K562 (cell line): ENCODE data around the gene CYP2B6. TPM values are rescaled to one million over a fixed set of nuclear protein-coding genes. Genes with fewer than 3 reads are reported as not detected.

ENCODE experiments used
- ATAC-seq: fragments of 200-7000 bp; cut with Tn5 transposase; 3 replicates; pipeline ENCODE4 v1.9.1; 2020; ENCODE audit warnings: moderate library complexity
- BruUV-seq: library from RNA; stranded (reverse); fragments of 400-500 nt; replicated peaks from 2 replicates; lab custom pipeline; 2021; lab: Mats Ljungman, UMichigan
- CTCF ChIA-PET: fragments of 300-600 bp; formaldehyde crosslinking; extraction: SDS; loops from one replicate; lab custom pipeline; 2021; ENCODE audit warnings: low intra/inter-chr PET ratio; lab: Yijun Ruan, JAX
- POLR2A ChIA-PET: fragments of 300-600, 350-650 bp; sonication (Branson Sonifier 250); formaldehyde crosslinking; extraction: SDS; loops from one replicate; lab custom pipeline; 2021; ENCODE audit warnings: antibody characterized with exemption, inconsistent platforms; lab: Yijun Ruan, JAX
- DNase-seq, 4 experiments: peaks; one replicate each; pipeline versions ENCODE4 v3.0.0 to v3.0.0-alpha.2; 2011 to 2018; ENCODE audit warnings: low spot score in 3 of 4, mixed read lengths in 3 of 4; ENCODE audit errors: extremely low read depth in 1 of 4
- FAIRE-seq: peaks from 2 replicates; lab custom pipeline; 2011; peaks lifted over from hg19 to GRCh38; lab: Jason Lieb, UNC
- H2AFZ ChIP-seq: 2 replicates; pipeline ENCODE4 v1.6.0; 2011; ENCODE audit warnings: low read depth, low read length, control low read depth, inconsistent platforms
- H3K27ac ChIP-seq: fragments of 200-600 bp; 3 replicates; pipeline ENCODE4 v1.8.0; 2011; ENCODE audit warnings: low read depth, mild to moderate bottlenecking, control low read depth, inconsistent platforms, low read length, moderate library complexity, mixed read lengths; ENCODE audit errors: extremely low read depth
- H3K27me3 ChIP-seq, 2 experiments: fragments of 300-600 bp in 1 of 2; 2 replicates in 1 of 2; 3 replicates in 1 of 2; pipeline versions ENCODE4 v1.6.0 to v1.8.0; 2011; ENCODE audit warnings: inconsistent platforms in 2 of 2, low read length in 2 of 2, mild to moderate bottlenecking in 1 of 2, mixed read lengths in 1 of 2, moderate library complexity in 1 of 2; ENCODE audit not compliant: control insufficient read depth in 2 of 2, insufficient read depth in 2 of 2
- H3K36me3 ChIP-seq: fragments of 300-600 bp; 3 replicates; pipeline ENCODE4 v1.8.0; 2011; ENCODE audit warnings: mild to moderate bottlenecking, low read length, inconsistent platforms; ENCODE audit not compliant: control insufficient read depth, insufficient read depth
- H3K4me1 ChIP-seq, 2 experiments: fragments of 200-600 bp in 1 of 2; replicated peaks in 1 of 2; 2 replicates in 1 of 2; 3 replicates in 1 of 2; pipeline versions ENCODE4 v1.5.1 to v1.8.0; 2011; ENCODE audit warnings: inconsistent platforms in 2 of 2, low read length in 2 of 2, mild to moderate bottlenecking in 1 of 2, mixed read lengths in 1 of 2, moderate library complexity in 1 of 2; ENCODE audit not compliant: control insufficient read depth in 2 of 2, insufficient read depth in 2 of 2
- H3K4me2 ChIP-seq: 2 replicates; pipeline ENCODE4 v1.6.1; 2011; ENCODE audit warnings: low read length, control low read depth, inconsistent platforms, mixed read lengths; ENCODE audit not compliant: insufficient read depth
- H3K4me3 ChIP-seq: fragments of 200-600 bp; sonication (generic), shearing (Covaris generic); 2 replicates; pipeline ENCODE4 v1.5.1; 2016; ENCODE audit warnings: control low read depth, inconsistent platforms
- H3K79me2 ChIP-seq: fragments of 200-600 bp; 3 replicates; pipeline ENCODE4 v1.8.0; 2011; ENCODE audit warnings: low read length, inconsistent platforms; ENCODE audit not compliant: control insufficient read depth, insufficient read depth
- H3K9ac ChIP-seq, 2 experiments: 2 replicates each; pipeline versions ENCODE4 v1.6.0 to v1.6.1; 2011; ENCODE audit warnings: low read depth in 2 of 2, low read length in 2 of 2, control low read depth in 1 of 2, inconsistent platforms in 1 of 2, mild to moderate bottlenecking in 1 of 2, mixed read lengths in 1 of 2; ENCODE audit not compliant: insufficient read depth in 1 of 2
- H3K9me1 ChIP-seq: one replicate; pipeline ENCODE4 v1.6.0; 2011; ENCODE audit warnings: inconsistent platforms, mild to moderate bottlenecking, low read length, moderate library complexity; ENCODE audit not compliant: control insufficient read depth, insufficient read depth
- H3K9me3 ChIP-seq: replicated peaks from 2 replicates; pipeline ENCODE4 v1.5.1; 2011; ENCODE audit warnings: low read depth, low read length, inconsistent platforms; ENCODE audit not compliant: control insufficient read depth, insufficient read depth
- H4K20me1 ChIP-seq: replicated peaks from 2 replicates; pipeline ENCODE4 v1.6.1; 2011; ENCODE audit warnings: low read length, inconsistent platforms, mixed read lengths; ENCODE audit not compliant: control insufficient read depth, insufficient read depth
- ARID3A ChIP-seq: IDR thresholded peaks from 2 replicates; pipeline ENCODE4 v1.6.1; 2012; ENCODE audit warnings: low read depth, low read length, improper control_type of control experiment, borderline replicate concordance
- ATF1 ChIP-seq, 2 experiments: fragments of 450-650 bp in 1 of 2; IDR thresholded peaks; 2 replicates each; pipeline ENCODE4 v1.6.1; 2016; ENCODE audit warnings: missing compliant biosample characterization in 1 of 2, missing genetic modification characterization in 1 of 2
- CXXC5 ChIP-seq: fragments of 250-450 bp; sonication (Bioruptor Pico); IDR thresholded peaks from 2 replicates; pipeline ENCODE4 v1.8.0; 2022; ENCODE audit warnings: inconsistent platforms, mild to moderate bottlenecking, moderate library complexity
- GTF2F1 ChIP-seq: IDR thresholded peaks from 2 replicates; pipeline ENCODE4 v1.6.1; 2011; ENCODE audit warnings: low read depth, low read length, improper control_type of control experiment
- HBP1 ChIP-seq: fragments of 450-650 bp; formaldehyde crosslinking; IDR thresholded peaks from 2 replicates; pipeline ENCODE4 v1.4.0; 2022; ENCODE audit warnings: missing genetic modification characterization
- KLF6 ChIP-seq: fragments of 250-450 bp; sonication (Bioruptor Pico); IDR thresholded peaks from 2 replicates; pipeline ENCODE4 v1.4.0; 2020; ENCODE audit warnings: mild to moderate bottlenecking, moderate library complexity, borderline replicate concordance
- NFYB ChIP-seq: IDR thresholded peaks from 2 replicates; pipeline ENCODE4 v1.6.1; 2011; ENCODE audit warnings: mild to moderate bottlenecking, moderate library complexity; ENCODE audit not compliant: insufficient read length; ENCODE audit errors: extremely low read depth
- SMC3 ChIP-seq: conservative IDR thresholded peaks from 2 replicates; pipeline ENCODE4 v1.6.1; 2011; ENCODE audit warnings: low read depth, low read length, improper control_type of control experiment; ENCODE audit not compliant: insufficient read depth
- ZNF384 ChIP-seq: IDR thresholded peaks from 2 replicates; pipeline ENCODE4 v1.6.1; 2012; ENCODE audit warnings: low read depth, low read length, improper control_type of control experiment
- ZNF592 ChIP-seq: fragments of 450-650 bp; IDR thresholded peaks from 2 replicates; pipeline ENCODE4 v1.6.1; 2017; ENCODE audit warnings: antibody characterized with exemption, mild to moderate bottlenecking
- WGBS: fragments of 100-300 bp; shearing (Covaris generic); methylation state at CpG from one replicate; pipeline ENCODE4 v1.1.6; 2016; ENCODE audit warnings: low coverage, mixed read lengths; ENCODE audit not compliant: insufficient coverage; ENCODE audit errors: missing lambda C conversion rate; 5-methylcytosine and 5-hydroxymethylcytosine counted together
- in situ Hi-C: fragments of 300-500 bp; cut with MboI; formaldehyde crosslinking; loops from 4 replicates; pipeline ENCODE4 v1.15.0; 2018; ENCODE audit warnings: inconsistent platforms, mixed read lengths
- intact Hi-C: fragments of 100-400 bp; cut with micrococcal nuclease; formaldehyde crosslinking; loops from 2 replicates; pipeline ENCODE4 v1.14.2; 2022
- polyA plus RNA-seq, 8 experiments: library from polyadenylated mRNA; depleted of rRNA in 4 of 8; stranded (reverse) in 5 of 8; unstranded in 3 of 8; fragments of >200 nt; fragmentation: Nextera tagmentation in 2 of 8; fragmentation: Illumina TruSeq in 1 of 8; extraction: Ambion mirVana in 2 of 8; extraction: Trizol in 1 of 8; gene quantifications; 2 replicates each; pipeline versions ENCODE4 v1.2.1 to v1.2.3, GENCODE V29; 2011 to 2014; ENCODE audit warnings: inconsistent platforms in 1 of 8, missing spikeins in 1 of 8
- total RNA-seq, 7 experiments: library from RNA; depleted of rRNA in 6 of 7; stranded (reverse); fragments of >200 nt in 6 of 7; fragmentation: Illumina TruSeq in 2 of 7; extraction: Trizol in 2 of 7; gene quantifications; 2 replicates each; pipeline versions ENCODE4 v1.2.1 to v1.2.3, GENCODE V29; 2011 to 2021; ENCODE audit warnings: low replicate concordance in 1 of 7
- TF ChIP-seq, protein P1 (sequence below): fragments of 250-450 bp; sonication (Bioruptor Pico); IDR thresholded peaks from 2 replicates; pipeline ENCODE4 v1.4.0; 2020

The CYP2B6 gene
- total and polyA plus RNA-seq, 9 of the 15 experiments (the other 6 are each of a cell fraction or from before 2014, with no cell fraction given), result 0.04 TPM; not detected in 8

GRCh38 chr19:41064974-41065569, 74.0 kb downstream of the CYP2B6 start:
- no TSS peak for BruUV-seq
- in situ Hi-C loops, result no loop called here
- TF ChIP-seq GTF2F1, result no peak
- no peak for TF ChIP-seq HBP1 (CRISPR knock-in tag)
- no peak for TF ChIP-seq KLF6 (CRISPR knock-in tag)
- TF ChIP-seq ZNF592, result no peak
- TF ChIP-seq SMC3, result no peak
- TF ChIP-seq ZNF384, result no peak
- peak; percentile 83 for TF ChIP-seq CXXC5 (CRISPR knock-in tag)
- TF ChIP-seq ATF1 (CRISPR knock-in tag; IDR thresholded peaks at IDR 0.05), result no peak
- peak; percentile 94 for TF ChIP-seq ATF1 (tag; IDR thresholded peaks at IDR 0.05)
- TF ChIP-seq, protein P1, sequence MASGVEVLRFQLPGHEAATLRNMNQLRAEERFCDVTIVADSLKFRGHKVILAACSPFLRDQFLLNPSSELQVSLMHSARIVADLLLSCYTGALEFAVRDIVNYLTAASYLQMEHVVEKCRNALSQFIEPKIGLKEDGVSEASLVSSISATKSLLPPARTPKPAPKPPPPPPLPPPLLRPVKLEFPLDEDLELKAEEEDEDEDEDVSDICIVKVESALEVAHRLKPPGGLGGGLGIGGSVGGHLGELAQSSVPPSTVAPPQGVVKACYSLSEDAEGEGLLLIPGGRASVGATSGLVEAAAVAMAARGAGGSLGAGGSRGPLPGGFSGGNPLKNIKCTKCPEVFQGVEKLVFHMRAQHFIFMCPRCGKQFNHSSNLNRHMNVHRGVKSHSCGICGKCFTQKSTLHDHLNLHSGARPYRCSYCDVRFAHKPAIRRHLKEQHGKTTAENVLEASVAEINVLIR (CRISPR knock-in tag), result peak; percentile 24; the same call in 1 of the 2 replicates
- peak; percentile 92 for TF ChIP-seq NFYB
- TF ChIP-seq ARID3A, result no peak

More at GRCh38 chr19:41064974-41065569, 74.0 kb downstream of the CYP2B6 start:
- peaks cover 2 to 11% of the 10 kb centered on the region in 2 experiments; a peak in 1 of 5 replicates for H3K27me3 ChIP-seq
- H2AFZ ChIP-seq, result peak overlapping the region; percentile 56
- H3K36me3 ChIP-seq, result no peaks in the 10 kb centered on the region
- POLR2A ChIA-PET, result interaction anchor here (1.3 to 1.4 kb wide), 2 partner anchors 9 to 10 kb away, joined by 3 to 6 read pairs; no protein-coding TSS in a partner anchor
- H3K4me3 ChIP-seq, result no peak overlapping the region
- DNase-seq (peak; percentile 48 to 71 (median 66)), ATAC-seq (peak; percentile 93), FAIRE-seq (peak; percentile 83)
- peak overlapping the region; percentile 42; the same call in 1 of the 2 replicates for H3K4me2 ChIP-seq
- H3K9me3 ChIP-seq, result no peaks in the 10 kb centered on the region
- WGBS, result 36% methylated on average over 7 of the region's 7 CpGs
- H3K9ac ChIP-seq, result no peak overlapping the region
- H3K79me2 ChIP-seq, result no peaks in the 10 kb centered on the region
- H3K4me1 ChIP-seq, result no peaks in the 10 kb centered on the region
- intact Hi-C loops, result no loop called here
- no peaks in the 10 kb centered on the region for H3K9me1 ChIP-seq
- CTCF ChIA-PET, result no interaction called here
- no peak overlapping the region for H3K27ac ChIP-seq
- 0 out of 2 replicates have a peak, but pooled peaks cover 4% of the 10 kb centered on the region for H4K20me1 ChIP-seq
